NCI-H774 (cell line): Measurements from ENCODE around the gene CAMK2B.
"Not testable (repeated sequence)": the region's sequence is repeated elsewhere in the genome, so short reads cannot be mapped to it uniquely, and the experiment has no call there.

Source experiments
- DNase-seq: peaks from one replicate; lab custom pipeline; 2025; lab: John Stamatoyannopoulos, UW

CAMK2B gene

DNA sequence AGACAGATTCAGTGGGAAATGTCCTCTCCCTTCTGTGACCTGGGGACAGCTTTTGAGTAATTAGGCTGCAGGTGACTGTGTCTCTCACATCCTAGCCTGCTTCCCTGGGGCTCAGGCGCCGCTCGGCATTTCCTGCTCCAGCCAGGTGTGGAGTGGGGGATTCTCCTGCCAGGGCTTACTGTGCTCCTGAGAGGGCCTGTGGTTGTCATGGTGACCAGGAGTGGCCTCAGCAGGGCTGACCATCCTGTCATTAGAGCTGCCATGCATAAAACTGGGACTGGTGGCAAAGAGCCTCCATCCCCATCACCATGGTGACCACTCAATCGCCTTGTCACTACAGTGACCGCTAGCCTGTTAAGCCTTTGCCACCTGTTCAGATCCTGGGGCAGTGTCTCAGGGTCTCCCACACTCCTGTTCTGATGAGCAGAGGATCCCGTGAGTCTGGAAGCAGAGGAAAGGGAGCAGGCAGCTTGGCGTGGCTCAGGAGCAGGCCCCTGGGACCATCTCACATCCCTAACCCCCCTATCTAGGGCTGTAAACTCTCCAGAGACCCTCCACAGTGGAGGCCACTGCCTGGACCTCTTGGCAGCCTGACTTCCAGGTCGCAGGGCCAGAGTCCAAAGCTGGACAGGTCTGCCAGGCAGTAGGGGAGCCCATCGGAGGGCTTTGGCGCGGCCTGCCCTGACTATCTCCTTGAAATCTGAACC, 136.0 kb downstream of the CAMK2B start, which contains the start of gene GCK:
Gene GCK, minus strand, starts transcription at position 154 of the 707 bp plus-strand sequence. CDS start 486 bp downstream, outside the sequence.
- peak; percentile 76 for DNase-seq

DNA sequence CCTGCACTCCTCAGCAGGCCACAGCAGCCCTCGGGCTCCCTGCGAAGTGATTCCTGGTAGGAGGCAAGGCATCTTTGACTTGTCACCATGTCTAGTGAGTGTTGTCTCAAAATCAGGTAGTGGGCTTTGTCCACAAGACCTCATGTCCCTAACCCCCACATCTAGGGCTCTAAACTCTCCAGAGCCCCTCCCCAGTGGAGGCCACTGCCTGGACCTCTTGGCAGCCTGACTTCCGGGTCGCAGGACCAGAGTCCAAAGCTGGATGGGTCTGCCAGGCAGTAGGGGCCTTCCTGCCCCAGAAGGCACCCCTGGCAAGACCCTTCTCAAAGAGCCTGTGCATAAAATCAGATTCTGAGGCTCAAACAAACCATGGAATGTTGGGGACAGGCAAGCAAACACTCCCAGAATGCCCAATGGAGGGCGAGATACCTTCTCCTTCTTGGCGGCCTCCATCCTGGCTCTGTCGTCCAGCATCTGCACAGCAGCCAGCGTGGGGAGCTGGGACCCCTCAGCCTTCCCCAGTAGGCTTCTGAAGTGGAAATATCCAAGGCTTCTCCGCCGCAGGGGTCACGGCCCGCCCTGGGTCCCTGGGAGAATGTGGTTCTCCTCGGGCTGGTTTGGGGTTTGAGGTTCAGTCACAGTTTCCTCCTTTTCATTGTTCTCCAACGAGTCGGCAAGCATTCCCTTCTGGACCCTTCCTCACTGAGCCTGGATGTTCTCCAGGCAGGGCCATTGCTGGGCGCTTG, 136.7 kb downstream of the CAMK2B start:
- no peak for DNase-seq

DNA sequence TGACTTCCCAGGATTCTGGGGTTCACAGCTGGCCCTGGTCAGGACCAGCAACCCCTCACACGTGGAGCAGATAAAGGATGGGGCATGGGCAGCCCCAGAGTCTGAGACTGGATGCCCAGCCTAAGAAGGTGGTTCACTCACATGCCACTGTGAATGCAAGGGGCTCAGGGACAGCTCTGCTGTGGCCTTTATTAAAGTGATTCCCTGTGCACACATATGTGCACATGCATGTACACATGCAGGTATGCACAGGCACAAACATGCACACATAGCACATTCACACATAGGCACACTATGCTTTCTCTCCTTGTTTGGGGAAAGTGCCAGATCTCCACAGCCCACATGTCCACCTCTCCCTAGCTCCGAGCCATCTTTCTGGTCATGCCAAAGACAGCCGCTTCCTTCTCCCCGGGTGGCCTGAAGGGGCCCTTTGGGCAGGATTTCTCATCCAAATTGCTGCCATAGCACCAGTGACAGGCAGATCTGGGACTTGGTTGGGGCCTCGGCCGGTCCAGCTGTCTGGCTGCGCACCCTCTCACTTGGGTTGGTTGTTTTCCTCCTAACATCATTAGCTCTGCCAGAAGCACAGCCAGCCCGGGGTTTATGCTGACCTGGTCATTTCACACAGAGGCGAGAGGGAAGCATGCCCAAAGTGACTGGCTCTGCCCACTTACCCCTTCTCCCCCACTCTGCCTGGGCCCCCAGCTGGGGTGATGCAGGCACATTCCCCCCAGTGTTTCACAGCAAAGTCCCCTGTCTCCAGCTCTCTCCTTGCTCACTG, 137.6 kb downstream of the CAMK2B start:
- no peak for DNase-seq

DNA sequence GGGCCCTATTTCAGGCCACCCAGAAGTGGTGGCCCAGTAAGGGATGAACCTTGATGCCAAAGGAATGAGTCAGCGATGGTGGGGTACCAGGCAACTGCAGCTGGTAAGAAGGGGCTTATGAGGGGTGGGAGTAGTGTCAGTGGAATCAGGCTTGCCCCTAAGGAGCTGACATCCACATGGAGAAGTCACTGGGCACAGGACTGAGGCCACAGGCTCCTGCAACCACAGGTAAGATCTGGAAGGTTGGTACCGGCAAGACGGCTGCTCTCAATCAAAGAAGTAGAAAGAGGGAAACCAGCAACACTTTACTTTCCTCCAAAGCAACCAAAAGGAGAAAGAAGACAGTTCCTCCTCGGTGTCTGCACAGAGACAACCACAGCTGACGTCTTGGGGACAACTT, 138.7 kb downstream of the CAMK2B start:
- no peak for DNase-seq

DNA sequence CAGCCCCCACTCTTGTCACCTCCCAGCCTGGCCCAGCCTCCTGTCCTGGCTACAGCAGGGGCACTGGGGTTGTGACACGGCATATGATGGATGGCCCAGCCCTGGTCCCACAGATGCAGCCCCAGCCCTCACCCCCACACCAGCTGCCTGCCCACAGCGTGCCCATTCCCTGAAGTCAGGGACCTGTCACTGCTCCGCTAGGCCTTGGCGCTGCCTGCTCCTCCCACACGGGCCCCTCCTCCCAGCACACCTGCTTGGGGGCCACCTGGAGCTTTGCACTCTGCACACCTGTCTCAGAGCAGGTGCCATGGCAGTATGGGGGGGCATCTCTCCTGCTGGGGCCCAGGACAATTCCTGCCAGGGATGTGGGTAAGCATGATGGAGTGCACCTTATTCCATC, 139.7 kb downstream of the CAMK2B start:
- DNase-seq, result peak; percentile 71

DNA sequence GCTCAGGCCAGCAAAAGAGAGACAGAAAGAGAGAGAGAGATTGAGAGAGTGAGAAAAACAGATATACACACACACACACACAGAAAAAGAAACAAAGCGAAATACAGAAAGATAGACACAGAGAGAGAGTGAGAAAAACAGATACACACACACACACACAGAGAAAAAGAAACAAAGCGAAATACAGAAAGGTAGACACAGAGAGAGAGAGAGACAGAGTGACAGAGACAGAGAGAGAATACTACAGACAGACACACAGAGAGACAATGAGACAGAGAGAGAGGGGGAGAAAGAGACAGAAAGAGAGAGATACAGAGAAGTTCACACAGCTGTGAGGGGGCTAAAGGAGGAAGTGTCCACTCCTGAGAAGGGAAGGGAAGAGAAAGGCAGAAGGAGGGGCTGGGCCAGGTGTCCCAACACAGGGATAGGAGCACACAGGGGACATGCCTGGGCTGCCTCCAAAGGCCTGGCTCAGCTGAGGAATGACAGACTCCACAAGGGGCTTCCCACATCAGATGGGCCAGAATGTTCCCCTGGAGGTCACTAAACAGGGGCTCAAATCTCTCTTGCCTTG, 140.4 kb downstream of the CAMK2B start:
- no peak for DNase-seq

DNA sequence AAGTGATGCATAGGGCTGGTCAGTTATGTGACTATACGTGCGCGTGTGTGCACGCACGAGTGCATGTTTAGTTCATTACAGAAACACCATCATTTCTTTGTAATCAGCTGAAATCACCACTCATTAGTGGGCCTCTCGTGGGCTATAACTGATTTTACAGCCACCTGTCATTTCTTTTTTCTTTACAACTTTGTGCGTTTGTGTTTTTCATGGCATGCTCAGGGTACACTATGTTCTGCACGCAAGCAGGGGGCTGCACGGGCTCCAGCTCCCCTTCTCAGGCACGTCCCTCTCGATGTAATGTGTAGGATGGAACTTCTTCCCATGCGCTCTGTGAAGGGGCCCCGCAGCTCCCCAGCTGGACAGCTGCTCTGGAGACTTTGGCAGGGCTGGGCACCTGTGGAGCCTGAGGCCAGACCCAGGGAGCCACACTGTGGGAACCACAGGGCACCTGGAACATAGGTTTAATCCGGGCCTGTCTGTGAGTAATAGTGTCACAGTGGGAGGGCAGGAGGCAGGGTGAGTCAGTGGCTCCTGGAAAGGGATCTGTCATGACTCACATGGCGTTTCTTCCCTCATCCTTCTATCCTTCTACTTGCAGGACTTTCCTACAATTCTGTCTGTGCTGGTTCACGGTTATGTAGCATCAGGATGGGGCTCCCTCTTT, 141.1 kb downstream of the CAMK2B start:
- no peak for DNase-seq

DNA sequence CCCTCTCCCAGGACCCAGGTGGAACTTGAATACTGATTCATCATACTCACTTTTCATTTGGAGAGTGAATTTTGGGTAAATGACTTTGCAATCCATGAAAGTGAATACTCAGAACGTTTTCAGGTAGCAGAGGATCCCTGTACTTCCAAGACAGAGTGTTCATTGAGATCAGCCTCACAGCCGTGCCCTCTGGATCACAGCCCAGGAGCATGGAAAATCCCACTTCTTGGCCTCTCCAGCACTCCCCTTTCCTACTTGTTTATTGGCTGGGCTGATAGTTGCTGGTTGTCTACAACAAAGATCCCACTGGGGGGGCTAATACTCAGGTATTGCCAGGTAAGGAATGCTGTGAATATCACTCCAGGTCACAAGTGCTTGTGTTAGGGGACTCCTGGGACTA, 142.0 kb downstream of the CAMK2B start:
- DNase-seq, result no peak

DNA sequence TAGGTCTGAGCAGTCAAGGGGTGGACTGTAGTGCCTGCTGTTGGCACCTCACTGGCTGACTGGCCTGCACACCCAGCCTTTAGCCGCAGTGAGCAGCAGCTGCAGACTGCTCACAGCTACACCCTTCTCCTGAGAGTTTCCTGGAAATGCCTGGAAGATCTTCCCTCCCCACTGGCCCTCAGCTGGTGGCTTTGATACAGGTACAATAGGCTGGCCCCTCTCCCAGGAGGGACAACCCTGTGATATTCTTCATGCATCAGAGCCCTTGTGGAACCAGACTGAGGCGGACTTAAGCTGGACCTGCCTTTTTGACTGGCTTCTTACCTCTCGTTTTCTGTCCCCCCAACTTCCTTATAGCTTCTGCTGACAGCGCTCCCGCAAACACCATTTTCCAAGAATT, 142.6 kb downstream of the CAMK2B start:
- no peak for DNase-seq

DNA sequence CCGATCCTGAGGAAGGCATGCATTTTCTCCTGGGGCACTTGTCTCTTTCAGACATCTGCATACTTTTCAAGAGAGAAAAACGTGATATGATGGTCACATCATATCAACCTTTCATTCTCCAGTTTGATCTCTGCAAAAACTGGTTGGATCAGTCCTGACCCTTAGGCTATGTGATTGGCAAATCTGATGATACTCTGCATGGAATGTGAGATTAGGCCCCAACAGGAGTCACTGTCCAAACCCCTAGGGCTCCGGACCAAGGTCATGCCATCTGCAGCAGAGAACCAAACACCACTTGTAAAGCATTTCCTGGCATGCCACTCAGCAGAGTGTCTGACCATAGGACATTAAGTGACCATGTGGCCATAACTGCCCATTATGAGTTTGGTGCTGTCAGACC, 144.8 kb downstream of the CAMK2B start:
- DNase-seq, result no peak

DNA sequence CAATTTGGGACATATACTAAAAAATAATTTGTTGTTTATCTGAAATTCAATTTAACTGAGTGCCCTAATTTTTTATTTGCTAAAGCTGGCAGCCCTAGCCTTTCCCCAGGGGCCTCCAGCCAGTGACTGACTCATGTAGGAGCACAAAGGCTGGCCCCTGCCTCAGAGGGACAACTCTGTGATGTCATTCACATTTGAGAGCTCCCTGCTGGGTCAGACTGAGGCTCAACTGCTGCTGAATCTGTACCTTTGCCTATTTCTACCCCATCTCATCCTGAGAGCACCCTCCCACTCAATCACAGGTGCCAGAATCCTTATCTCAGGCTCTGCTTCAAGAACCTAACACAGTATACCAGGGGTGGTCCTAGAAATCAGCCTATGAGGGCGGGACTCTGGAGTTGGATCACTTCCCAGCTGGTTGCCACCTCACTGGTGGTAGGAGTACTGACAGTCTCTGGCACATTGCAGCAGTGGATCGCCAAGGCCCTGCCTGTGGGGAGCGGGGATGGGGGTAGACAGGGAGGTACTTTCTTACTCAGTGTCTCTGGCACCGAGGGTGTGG, 147.7 kb downstream of the CAMK2B start:
- no peak for DNase-seq

DNA sequence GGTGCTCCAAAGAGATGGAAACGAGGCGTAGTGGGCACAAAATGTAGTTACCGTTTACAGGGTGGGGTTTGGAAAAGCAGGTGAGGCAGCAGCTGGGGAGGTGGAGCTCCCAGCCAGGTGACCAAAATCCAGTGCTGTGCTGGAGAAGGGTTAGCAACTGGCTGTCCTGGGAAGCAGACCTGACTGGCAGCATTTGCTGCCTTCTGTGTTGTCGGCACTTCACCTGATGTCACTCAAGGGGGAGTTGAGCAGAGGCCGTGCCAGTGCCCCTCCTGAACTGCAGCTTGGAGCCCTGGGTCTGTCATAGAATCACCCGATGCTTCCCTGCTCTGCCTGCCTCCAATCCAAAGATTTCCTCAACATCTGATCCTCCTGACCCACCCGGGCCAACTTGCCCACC, 148.9 kb downstream of the CAMK2B start:
- DNase-seq, result no peak

DNA sequence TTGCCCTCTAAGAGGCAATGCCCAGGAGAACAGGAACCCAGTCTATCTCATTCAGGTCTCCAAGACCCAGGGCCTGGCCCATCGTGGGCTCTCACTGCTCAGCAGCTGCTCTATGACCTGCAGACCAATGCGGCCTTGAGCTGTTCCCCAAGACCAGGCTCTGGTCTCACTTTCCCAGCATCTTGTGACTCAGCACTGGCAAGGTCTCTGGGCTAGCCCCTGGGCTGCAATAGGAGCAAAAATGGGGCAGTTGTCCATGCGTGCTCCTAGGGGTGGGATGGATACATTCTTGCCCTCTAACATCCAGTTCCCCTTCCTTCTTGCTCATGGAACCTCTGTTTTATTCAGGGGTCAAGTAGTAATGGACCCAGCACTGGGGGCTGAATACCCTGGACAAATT, 149.7 kb downstream of the CAMK2B start:
- DNase-seq, result no peak

DNA sequence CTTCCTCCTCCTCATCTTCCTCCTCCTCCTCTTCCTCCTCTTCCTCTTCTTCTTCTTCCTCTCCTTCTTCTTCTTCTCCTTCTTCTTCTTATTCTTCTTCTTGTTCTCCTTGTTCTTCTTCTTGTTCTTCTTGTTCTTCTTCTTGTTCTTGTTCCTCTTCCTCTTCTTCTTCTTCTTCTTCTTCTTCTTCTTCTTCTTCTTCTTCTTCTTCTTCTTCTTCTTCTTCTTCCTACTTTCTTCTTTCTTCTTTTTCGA, 150.8 kb downstream of the CAMK2B start:
- not testable (repeated sequence) for DNase-seq

DNA sequence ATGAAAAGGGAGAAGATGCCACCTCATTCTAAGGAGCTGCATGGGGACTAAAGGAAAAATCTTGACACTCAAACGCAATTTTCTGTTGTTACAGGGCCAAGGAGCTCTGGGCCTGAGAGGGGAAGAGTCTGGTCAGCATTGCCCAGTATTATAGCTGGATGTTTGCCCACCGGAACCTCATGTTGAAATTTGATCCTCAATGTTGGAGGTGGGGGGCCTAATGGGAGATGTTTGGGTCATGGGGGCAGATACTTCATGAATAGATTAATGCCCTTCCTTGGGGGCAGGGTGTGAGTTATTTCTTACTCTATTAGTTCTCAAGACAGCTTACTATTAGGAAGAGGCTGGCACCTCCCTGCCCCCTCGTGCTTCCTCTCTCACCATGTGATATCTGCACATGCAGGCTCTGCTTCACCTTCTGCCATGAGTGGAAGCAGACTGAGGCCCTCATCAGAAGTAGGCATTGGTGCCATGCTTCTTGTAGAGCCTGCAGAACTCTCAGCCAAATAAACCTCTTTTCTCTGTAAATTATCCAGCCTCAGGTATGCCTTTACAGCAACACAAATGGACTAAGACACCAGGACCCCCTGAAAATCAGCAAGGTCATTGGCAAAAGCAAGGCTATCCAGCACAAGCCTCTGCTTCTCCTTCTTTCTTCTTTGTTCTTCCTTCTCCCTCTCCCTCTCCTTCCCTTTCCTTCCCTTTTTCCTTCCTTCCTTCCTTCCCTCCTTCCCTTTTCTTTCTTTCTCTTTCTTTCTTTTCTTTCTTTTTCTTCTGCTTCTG, 151.3 kb downstream of the CAMK2B start:
- DNase-seq, result no peak

DNA sequence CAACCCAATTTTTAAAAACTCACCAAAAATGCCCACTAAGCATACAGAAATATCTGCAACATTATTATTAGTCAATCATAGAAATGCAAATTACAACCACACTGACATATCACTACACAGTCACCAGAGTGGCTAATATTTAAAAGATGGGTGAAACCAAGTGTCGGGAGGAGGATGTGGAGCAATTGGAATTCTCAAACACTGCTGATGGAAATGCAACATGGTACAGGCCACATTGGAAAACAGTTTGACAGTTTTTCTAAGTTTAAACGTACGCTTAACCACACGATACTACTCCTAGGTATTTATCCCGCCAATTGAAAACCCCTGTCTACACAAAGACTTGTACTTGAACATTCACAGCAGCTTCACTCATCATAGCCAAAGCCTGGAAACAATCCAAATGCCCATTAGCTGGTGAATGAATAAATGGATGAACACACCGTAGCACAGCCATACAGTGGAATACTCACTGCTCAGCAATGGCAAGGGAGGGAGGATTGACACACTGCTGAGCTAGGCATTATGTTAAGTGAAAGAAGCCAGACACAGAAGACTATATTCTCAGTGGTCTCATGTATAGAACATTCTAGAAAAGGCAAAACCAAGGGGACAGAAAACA, 152.5 kb downstream of the CAMK2B start:
- peak; percentile 76 for DNase-seq

DNA sequence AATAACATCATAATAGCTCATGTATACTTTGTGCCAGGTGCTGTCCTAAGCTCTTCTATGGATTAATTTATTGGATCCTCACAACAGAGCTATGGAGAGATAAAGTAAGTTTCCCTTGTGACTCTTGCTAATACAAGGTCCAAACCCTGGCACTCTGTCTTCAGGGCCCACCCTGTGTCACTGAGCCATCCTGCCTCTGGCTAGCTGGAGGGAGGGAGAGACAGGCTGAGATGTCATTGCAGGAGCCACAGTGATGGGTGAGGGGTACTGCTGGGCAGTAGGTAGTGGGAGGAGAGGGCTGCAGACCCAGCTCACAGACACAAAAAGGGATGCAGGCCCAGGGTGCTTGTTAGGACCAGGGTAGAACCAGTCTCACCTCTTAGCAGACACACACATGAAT, 153.0 kb downstream of the CAMK2B start:
- DNase-seq, result no peak

DNA sequence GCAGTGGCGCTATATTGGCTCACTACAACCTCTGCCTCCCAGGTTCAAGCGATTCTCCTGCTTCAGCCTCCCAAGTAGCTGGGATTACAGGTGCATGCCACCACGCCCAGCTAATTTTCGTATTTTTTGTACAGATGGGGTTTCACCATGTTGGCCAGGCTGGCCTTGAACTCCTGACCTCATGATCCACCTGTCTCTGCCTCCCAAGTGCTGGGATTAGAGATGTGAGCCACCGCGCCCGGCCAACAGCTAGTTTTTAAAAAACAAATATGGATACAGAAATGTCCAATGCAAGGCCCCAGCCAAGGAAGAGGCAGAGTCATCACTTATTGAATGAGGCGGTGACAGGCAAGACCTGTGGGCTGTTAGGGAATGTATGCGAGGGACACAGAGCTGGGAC, 153.5 kb downstream of the CAMK2B start:
- DNase-seq, result not testable (repeated sequence)

DNA sequence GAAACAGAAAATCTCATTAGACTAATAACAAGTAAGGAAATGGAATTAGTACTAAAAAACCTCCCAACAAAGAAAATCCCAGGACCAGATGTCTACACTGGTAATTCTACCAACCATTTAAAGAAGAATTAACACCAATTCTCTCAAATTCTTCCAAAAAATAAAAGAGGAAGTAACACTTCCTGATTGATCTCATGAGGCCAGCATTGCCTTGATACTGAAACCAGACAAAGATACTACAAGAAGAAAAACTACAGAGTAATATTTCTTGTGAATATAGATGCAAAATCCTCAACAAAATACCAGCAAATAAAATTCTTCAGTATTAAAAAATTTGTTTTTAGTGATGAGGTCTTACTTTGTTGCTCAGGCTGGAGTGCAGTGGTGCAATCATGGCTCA, 157.5 kb downstream of the CAMK2B start:
- DNase-seq, result no peak
